PC-3 (cell line): Measurements from ENCODE around the gene FGFR3. TPM values are rescaled to one million over a fixed set of nuclear protein-coding genes. Genes with fewer than 3 reads are reported as not detected.

ENCODE experiments used
- ATAC-seq: fragments of 200-7000 bp; cut with Tn5 transposase; 2 replicates; pipeline ENCODE4 v1.9.1; 2020; ENCODE audit warnings: mild to moderate bottlenecking, moderate library complexity
- BruUV-seq: library from RNA; stranded (reverse); fragments of 400-500 nt; replicated peaks from 2 replicates; lab custom pipeline; 2021; lab: Mats Ljungman, UMichigan
- CTCF ChIA-PET: fragments of 300-600 bp; sonication (Branson Sonifier 250); formaldehyde crosslinking; loops from one replicate; lab custom pipeline; 2022; ENCODE audit warnings: antibody characterized with exemption; lab: Charles Lee
- POLR2A ChIA-PET: fragments of 300-600 bp; sonication (Branson Sonifier 250); formaldehyde crosslinking; loops from one replicate; lab custom pipeline; 2022; ENCODE audit warnings: antibody characterized with exemption; ENCODE audit not compliant: unreplicated experiment; lab: Charles Lee
- DNase-seq: peaks from one replicate; pipeline ENCODE4 v3.0.0-alpha.2; 2015
- H2AFZ ChIP-seq: fragments of 300-600 bp; sonication (generic); 2 replicates; pipeline ENCODE4 v1.6.0; 2016; ENCODE audit warnings: antibody characterized with exemption, low read length
- H3F3A ChIP-seq: fragments of 300-600 bp; sonication (generic); one replicate; pipeline ENCODE4 v1.6.0; 2017; ENCODE audit warnings: antibody characterized with exemption, low read length, control low read depth, mild to moderate bottlenecking; ENCODE audit not compliant: unreplicated experiment
- H3K27ac ChIP-seq: fragments of 300-600 bp; sonication (generic); 2 replicates; pipeline ENCODE4 v1.5.1; 2016; ENCODE audit warnings: mild to moderate bottlenecking, low read length
- H3K27me3 ChIP-seq: fragments of 300-600 bp; sonication (generic); 2 replicates; pipeline ENCODE4 v1.6.1; 2016; ENCODE audit warnings: low read length, mixed read lengths
- H3K36me3 ChIP-seq: fragments of 300-600 bp; sonication (generic); 2 replicates; pipeline ENCODE4 v1.6.1; 2016; ENCODE audit warnings: low read depth, mixed run types, low read length, mixed read lengths
- H3K4me1 ChIP-seq: fragments of 300-600 bp; sonication (generic); 2 replicates; pipeline ENCODE4 v1.5.1; 2016; ENCODE audit warnings: low read length; ENCODE audit not compliant: insufficient read depth
- H3K4me2 ChIP-seq: fragments of 300-600 bp; sonication (generic); 2 replicates; pipeline ENCODE4 v1.6.0; 2016; ENCODE audit warnings: low read length
- H3K4me3 ChIP-seq: fragments of 300-600 bp; sonication (generic); 2 replicates; pipeline ENCODE4 v1.5.1; 2016; ENCODE audit warnings: mild to moderate bottlenecking, low read length, mixed read lengths
- H3K79me2 ChIP-seq: fragments of 300-600 bp; sonication (generic); 2 replicates; pipeline ENCODE4 v1.6.1; 2017; ENCODE audit warnings: low read length, mixed read lengths
- H3K9ac ChIP-seq: fragments of 300-600 bp; sonication (generic); 2 replicates; pipeline ENCODE4 v1.6.0; 2016; ENCODE audit warnings: mild to moderate bottlenecking, low read length
- H3K9me2 ChIP-seq: fragments of 300-600 bp; sonication (generic); replicated peaks from 2 replicates; pipeline ENCODE4 v1.6.1; 2016; ENCODE audit warnings: mixed run types, low read length, mixed read lengths
- H3K9me3 ChIP-seq: fragments of 300-600 bp; sonication (generic); 2 replicates; pipeline ENCODE4 v1.6.1; 2016; ENCODE audit warnings: low read length, mixed read lengths
- H4K20me1 ChIP-seq: fragments of 300-600 bp; sonication (generic); 2 replicates; pipeline ENCODE4 v1.6.1; 2016; ENCODE audit warnings: low read length, mixed read lengths
- EZH2 ChIP-seq: fragments of 300-600 bp; sonication (generic); IDR thresholded peaks from one replicate; pipeline ENCODE4 v1.6.1; 2017; ENCODE audit warnings: antibody characterized with exemption, mild to moderate bottlenecking, low read length; ENCODE audit not compliant: unreplicated experiment
- EZH2phosphoT487 ChIP-seq: fragments of 300-600 bp; sonication (generic); IDR thresholded peaks from 2 replicates; pipeline ENCODE4 v1.6.1; 2018; ENCODE audit warnings: mild to moderate bottlenecking, antibody characterized with exemption, low read length, borderline replicate concordance
- intact Hi-C: fragments of 100-400 bp; cut with micrococcal nuclease; formaldehyde crosslinking; loops from 2 replicates; pipeline ENCODE4 v1.9.0; 2023
- total RNA-seq: library from RNA; depleted of rRNA; stranded (reverse); fragments of >200 nt; gene quantifications from 2 replicates; pipeline ENCODE4 v1.2.3, GENCODE V29; 2014
- TF ChIP-seq, protein P1 (sequence below): fragments of 300-600 bp; sonication (generic); conservative IDR thresholded peaks from 2 replicates; pipeline ENCODE4 v1.5.1; 2017; ENCODE audit warnings: antibody characterized with exemption, low read depth, mild to moderate bottlenecking, low read length

FGFR3 gene
- total RNA-seq, 1 experiment from 2014 or later: 0.11 TPM

DNA sequence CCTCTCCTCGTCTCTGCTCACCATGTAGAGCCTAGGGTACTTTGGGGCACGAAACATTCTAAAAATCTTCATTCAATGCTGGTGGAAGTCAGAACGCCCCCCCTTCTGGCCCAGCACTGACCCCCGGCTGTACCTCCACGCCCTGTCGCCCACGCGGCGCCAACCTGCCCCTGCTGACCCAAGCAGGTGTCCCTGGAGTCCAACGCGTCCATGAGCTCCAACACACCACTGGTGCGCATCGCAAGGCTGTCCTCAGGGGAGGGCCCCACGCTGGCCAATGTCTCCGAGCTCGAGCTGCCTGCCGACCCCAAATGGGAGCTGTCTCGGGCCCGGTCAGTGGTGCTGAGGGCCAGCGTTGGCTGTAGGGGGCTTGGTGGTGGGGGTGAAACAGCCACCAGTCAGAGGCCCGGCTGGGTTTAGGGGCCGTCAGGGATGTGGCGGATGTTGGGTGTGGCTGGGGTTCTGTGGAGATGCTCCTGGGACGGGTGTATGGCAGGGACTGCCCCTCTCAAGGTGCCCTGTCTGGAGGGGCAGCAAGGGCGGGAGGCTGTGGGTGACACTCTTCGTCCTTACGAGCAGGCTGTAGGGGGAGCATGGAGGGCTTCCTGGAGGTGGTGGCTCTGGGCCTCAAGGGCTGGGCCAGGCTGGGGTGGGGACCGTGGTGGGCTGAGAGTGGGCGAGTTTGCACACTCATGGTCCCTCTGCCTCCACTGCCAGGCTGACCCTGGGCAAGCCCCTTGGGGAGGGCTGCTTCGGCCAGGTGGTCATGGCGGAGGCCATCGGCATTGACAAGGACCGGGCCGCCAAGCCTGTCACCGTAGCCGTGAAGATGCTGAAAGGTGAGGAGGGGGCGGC is 11.8 kb downstream of the FGFR3 start:
- Histone ChIP-seq H3K27ac (no peak overlapping the region), H3K9me3 (no peaks in the 10 kb centered on the region), H3K4me1 (no peaks in the 10 kb centered on the region), H3K79me2 (no peaks in the 10 kb centered on the region), H3K27me3 (no peaks in the 10 kb centered on the region), H3K4me3 (no peak overlapping the region), H3K9ac (no peak overlapping the region), H3K4me2 (no peak overlapping the region), H3K9me2 (no peaks in the 10 kb centered on the region), H4K20me1 (no peaks in the 10 kb centered on the region), H3K36me3 (no peaks in the 10 kb centered on the region), H2AFZ (no peak overlapping the region), H3F3A (no peaks in the 10 kb centered on the region)
- TF ChIP-seq, protein P1, sequence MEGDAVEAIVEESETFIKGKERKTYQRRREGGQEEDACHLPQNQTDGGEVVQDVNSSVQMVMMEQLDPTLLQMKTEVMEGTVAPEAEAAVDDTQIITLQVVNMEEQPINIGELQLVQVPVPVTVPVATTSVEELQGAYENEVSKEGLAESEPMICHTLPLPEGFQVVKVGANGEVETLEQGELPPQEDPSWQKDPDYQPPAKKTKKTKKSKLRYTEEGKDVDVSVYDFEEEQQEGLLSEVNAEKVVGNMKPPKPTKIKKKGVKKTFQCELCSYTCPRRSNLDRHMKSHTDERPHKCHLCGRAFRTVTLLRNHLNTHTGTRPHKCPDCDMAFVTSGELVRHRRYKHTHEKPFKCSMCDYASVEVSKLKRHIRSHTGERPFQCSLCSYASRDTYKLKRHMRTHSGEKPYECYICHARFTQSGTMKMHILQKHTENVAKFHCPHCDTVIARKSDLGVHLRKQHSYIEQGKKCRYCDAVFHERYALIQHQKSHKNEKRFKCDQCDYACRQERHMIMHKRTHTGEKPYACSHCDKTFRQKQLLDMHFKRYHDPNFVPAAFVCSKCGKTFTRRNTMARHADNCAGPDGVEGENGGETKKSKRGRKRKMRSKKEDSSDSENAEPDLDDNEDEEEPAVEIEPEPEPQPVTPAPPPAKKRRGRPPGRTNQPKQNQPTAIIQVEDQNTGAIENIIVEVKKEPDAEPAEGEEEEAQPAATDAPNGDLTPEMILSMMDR: no peak
- TF ChIP-seq EZH2phosphoT487 (no peak), EZH2 (no peak)
- ChIA-PET CTCF (no interaction called here), POLR2A (no interaction called here)
- intact Hi-C loops: no loop called here
- BruUV-seq: no TSS peak
- ATAC-seq: no peak
- no peak for DNase-seq

DNA sequence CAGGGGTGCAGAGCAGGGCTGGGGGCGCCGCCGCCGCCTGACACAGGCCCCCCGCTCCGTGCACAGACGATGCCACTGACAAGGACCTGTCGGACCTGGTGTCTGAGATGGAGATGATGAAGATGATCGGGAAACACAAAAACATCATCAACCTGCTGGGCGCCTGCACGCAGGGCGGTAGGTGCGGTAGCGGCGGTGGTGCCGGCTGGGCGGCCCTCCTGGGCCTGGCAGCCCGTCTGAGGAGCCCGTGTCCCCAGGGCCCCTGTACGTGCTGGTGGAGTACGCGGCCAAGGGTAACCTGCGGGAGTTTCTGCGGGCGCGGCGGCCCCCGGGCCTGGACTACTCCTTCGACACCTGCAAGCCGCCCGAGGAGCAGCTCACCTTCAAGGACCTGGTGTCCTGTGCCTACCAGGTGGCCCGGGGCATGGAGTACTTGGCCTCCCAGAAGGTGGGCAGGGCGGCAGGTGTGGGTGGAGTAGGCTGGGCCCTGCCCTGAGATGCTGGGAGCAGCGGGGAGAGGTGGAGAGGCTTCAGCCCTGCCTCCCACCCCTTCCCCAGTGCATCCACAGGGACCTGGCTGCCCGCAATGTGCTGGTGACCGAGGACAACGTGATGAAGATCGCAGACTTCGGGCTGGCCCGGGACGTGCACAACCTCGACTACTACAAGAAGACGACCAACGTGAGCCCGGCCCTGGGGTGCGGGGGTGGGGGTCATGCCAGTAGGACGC is 12.6 kb downstream of the FGFR3 start:
- CTCF ChIA-PET: no interaction called here
- Histone ChIP-seq H3K79me2 (no peaks in the 10 kb centered on the region), H3K27me3 (no peaks in the 10 kb centered on the region), H3K9me3 (no peaks in the 10 kb centered on the region), H3F3A (no peaks in the 10 kb centered on the region), H3K9me2 (no peaks in the 10 kb centered on the region), H2AFZ (no peak overlapping the region), H3K4me1 (no peaks in the 10 kb centered on the region), H4K20me1 (no peaks in the 10 kb centered on the region), H3K36me3 (no peaks in the 10 kb centered on the region), H3K4me2 (no peak overlapping the region), H3K4me3 (no peak overlapping the region), H3K9ac (no peak overlapping the region), H3K27ac (no peak overlapping the region)
- DNase-seq (no peak), ATAC-seq (no peak)
- no TSS peak for BruUV-seq
- TF ChIP-seq, protein P1: no peak
- no peak for TF ChIP-seq EZH2
- no peak for TF ChIP-seq EZH2phosphoT487
- intact Hi-C loops: no loop called here
- POLR2A ChIA-PET: no interaction called here

DNA sequence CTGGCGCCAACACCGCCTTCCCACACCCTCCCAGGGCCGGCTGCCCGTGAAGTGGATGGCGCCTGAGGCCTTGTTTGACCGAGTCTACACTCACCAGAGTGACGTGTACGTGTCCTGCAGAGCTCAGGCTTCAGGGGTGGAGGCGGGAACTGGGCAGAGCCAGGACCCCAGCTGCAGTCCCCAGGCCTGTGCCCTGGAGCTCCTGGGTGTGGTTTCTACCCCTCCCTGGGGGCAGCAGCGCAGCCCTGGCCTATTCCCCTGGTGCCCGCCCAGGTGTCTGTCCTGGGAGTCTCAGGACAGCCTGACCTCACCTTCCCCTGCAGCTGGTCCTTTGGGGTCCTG is 13.1 kb downstream of the FGFR3 start:
- no peak overlapping the region for H3K4me3 ChIP-seq
- H3K79me2 ChIP-seq: no peaks in the 10 kb centered on the region
- CTCF ChIA-PET: no interaction called here

More for the DNA sequence above, 13.1 kb downstream of the FGFR3 start:
- POLR2A ChIA-PET: no interaction called here
- Histone ChIP-seq H3K9me3 (no peaks in the 10 kb centered on the region), H3K27ac (no peak overlapping the region), H3K9ac (no peak overlapping the region), H3K4me2 (no peak overlapping the region), H3K4me1 (no peaks in the 10 kb centered on the region), H2AFZ (no peak overlapping the region), H3F3A (no peaks in the 10 kb centered on the region), H3K9me2 (no peaks in the 10 kb centered on the region), H3K36me3 (no peaks in the 10 kb centered on the region), H3K27me3 (no peaks in the 10 kb centered on the region), H4K20me1 (no peaks in the 10 kb centered on the region)
- ATAC-seq (no peak), DNase-seq (no peak)
- no TSS peak for BruUV-seq
- intact Hi-C loops: no loop called here
- TF ChIP-seq EZH2phosphoT487: no peak
- no peak for TF ChIP-seq EZH2
- TF ChIP-seq, protein P1: no peak
